ENCODE results near the gene YWHAE.
"Not testable (repeated sequence)": the region's sequence is repeated elsewhere in the genome, so short reads cannot be mapped to it uniquely, and the experiment has no call there.

The YWHAE gene

GRCh38 chr17:1399679-1400512 lies at the start of gene YWHAE:
Gene YWHAE, minus strand, starts transcription at chr17:1400222. Its CDS starts 112 bp downstream, at chr17:1400110.
- DNase-seq: peak; percentile 41 to 99 (median 93)

- no peak for DNase-seq
Measured at GRCh38 chr17:1449412-1449967, 49.5 kb upstream of the YWHAE start.

- no peak for DNase-seq
Measured at GRCh38 chr17:1447052-1447451, 47.0 kb upstream of the YWHAE start.

- no peak for DNase-seq
Measured at GRCh38 chr17:1446201-1446600, 46.2 kb upstream of the YWHAE start.

- not testable (repeated sequence) for DNase-seq
Measured at GRCh38 chr17:1445695-1446094, 45.7 kb upstream of the YWHAE start.

GRCh38 chr17:1442721-1443120 lies 42.7 kb upstream of the YWHAE start:
- DNase-seq: not testable (repeated sequence)

GRCh38 chr17:1442187-1442586 lies 42.2 kb upstream of the YWHAE start:
- no peak for DNase-seq

GRCh38 chr17:1440921-1441320 lies 40.9 kb upstream of the YWHAE start:
- no peak for DNase-seq

GRCh38 chr17:1438593-1439083 lies 38.6 kb upstream of the YWHAE start:
- peak in 3 of 56 donors; percentile 1 to 19 (median 4) for DNase-seq

- DNase-seq: no peak
Measured at GRCh38 chr17:1435326-1435725, 35.3 kb upstream of the YWHAE start.

GRCh38 chr17:1434150-1434549 lies 34.1 kb upstream of the YWHAE start:
- DNase-seq: no peak

- no peak for DNase-seq
Measured at GRCh38 chr17:1431631-1432104, 31.6 kb upstream of the YWHAE start.

GRCh38 chr17:1423456-1424135 lies 23.6 kb upstream of the YWHAE start:
- DNase-seq: no peak

GRCh38 chr17:1422885-1423284 lies 22.9 kb upstream of the YWHAE start:
- peak in 8 of 56 donors; percentile 4 to 24 (median 13) for DNase-seq

GRCh38 chr17:1421470-1421869 lies 21.4 kb upstream of the YWHAE start:
- no peak for DNase-seq

GRCh38 chr17:1420981-1421380 lies 21.0 kb upstream of the YWHAE start:
- no peak for DNase-seq

- no peak for DNase-seq
Measured at GRCh38 chr17:1420163-1420562, 20.1 kb upstream of the YWHAE start.

GRCh38 chr17:1418476-1418875 lies 18.5 kb upstream of the YWHAE start:
- DNase-seq: not testable (repeated sequence)

- DNase-seq: no peak
Measured at GRCh38 chr17:1416414-1416813, 16.4 kb upstream of the YWHAE start.

- no peak for DNase-seq
Measured at GRCh38 chr17:1414634-1415033, 14.6 kb upstream of the YWHAE start.

- no peak for DNase-seq
Measured at GRCh38 chr17:1414001-1414574, 14.1 kb upstream of the YWHAE start.

Measured in nucleus accumbens (tissue), 56 donors.